ENCODE results near the gene CACNB1. TPM values are rescaled to one million over a fixed set of nuclear protein-coding genes. Genes with fewer than 3 reads are reported as not detected.

Gene CACNB1
- total and polyA plus RNA-seq, 2 of the 13 experiments (the other 11 are each of a cell fraction or from before 2014, with no cell fraction given), result 0.75 to 1.5 TPM

DNA sequence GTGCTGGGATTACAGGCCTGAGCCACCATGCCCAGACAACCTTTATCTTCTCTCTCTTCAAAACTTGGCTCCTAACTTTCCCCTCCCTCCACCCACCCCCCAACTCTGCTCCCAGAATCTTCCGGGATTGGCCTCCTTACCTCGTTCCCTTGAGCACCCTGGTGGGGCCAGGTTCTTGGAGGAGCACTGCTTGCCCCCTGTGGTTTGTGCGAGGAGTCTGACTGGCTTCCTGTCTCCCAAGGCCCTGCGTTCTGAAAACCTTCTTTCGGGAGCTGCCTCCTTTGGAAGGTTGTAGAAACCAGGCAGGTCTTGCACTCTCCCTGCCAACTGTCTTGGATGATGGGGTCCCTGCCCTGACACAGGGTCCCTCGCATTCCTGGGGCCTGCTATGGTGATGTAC, 65.9 kb downstream of the CACNB1 start:
- no peaks in the 10 kb centered on the region for H3K79me2 ChIP-seq (ENCODE audit: insufficient read depth, low read length)
- no TSS peak for BruUV-seq (replicated peaks)
- in situ Hi-C loops (cut with HindIII; ENCODE audit: extremely low pct_ligation_motif_present, low pct_unique_long_range_greater_than_20kb) (no loop called here), intact Hi-C loops (cut with micrococcal nuclease; ENCODE audit: unreplicated experiment) (no loop called here)
- H3K9me3 ChIP-seq (ENCODE audit: low read length), result no peaks in the 10 kb centered on the region
- no peak overlapping the region for H3K27ac ChIP-seq (ENCODE audit: extremely low read length, insufficient read depth, low read length)
- no peak for FAIRE-seq
- no peak for DNase-seq (ENCODE audit: low spot score)
- H3K9ac ChIP-seq (ENCODE audit: insufficient read depth, low read depth, low read length), result no peak overlapping the region
- no peak for TF ChIP-seq ZSCAN20 (CRISPR knock-in tag; IDR thresholded peaks at IDR 0.05; ENCODE audit: borderline replicate concordance)
- no peak for TF ChIP-seq REXO4 (CRISPR knock-in tag; IDR thresholded peaks at IDR 0.05; ENCODE audit: borderline replicate concordance)
- TF ChIP-seq ZNF687 (CRISPR knock-in tag; IDR thresholded peaks at IDR 0.05), result no peak
- no peak for TF ChIP-seq SSRP1 (CRISPR knock-in tag; IDR thresholded peaks at IDR 0.05)
- TF ChIP-seq NFRKB (IDR thresholded peaks at IDR 0.05), result no peak
- no peak for TF ChIP-seq XRCC5 (optimal IDR thresholded peaks at IDR 0.05; ENCODE audit: low read length)
- TF ChIP-seq RBM22 (optimal IDR thresholded peaks at IDR 0.05; ENCODE audit: low read length), result no peak
- no peak for TF ChIP-seq LCORL (IDR thresholded peaks at IDR 0.05)
- TF ChIP-seq LCORL (CRISPR knock-in tag; IDR thresholded peaks at IDR 0.05), result no peak
- CTCF ChIA-PET (ENCODE audit: low intra/inter-chr PET ratio, low total read pairs), result no interaction called here
- H3K27me3 ChIP-seq (ENCODE audit: control insufficient read depth in 1 of 2, insufficient read depth in 2 of 2, low read length in 2 of 2), result peaks cover 1 to 30% of the 10 kb centered on the region in 2 experiments; a peak in 4 of 5 replicates
- H3K4me3 ChIP-seq (replicated peaks in 1 of 3; ENCODE audit: insufficient read depth in 1 of 3, low read depth in 2 of 3, low read length in 3 of 3), result no peak overlapping the region
- 32% methylated on average over 6 of the region's 6 CpGs for WGBS (ENCODE audit: low lambda C conversion rate)
- H3K36me3 ChIP-seq (replicated peaks in 1 of 2; ENCODE audit: control insufficient read depth in 1 of 2, insufficient read depth in 2 of 2, low read length in 2 of 2), result no peaks in the 10 kb centered on the region
- H3K4me2 ChIP-seq (ENCODE audit: low read depth, low read length), result no peak overlapping the region
- no peak for ATAC-seq
- H2AFZ ChIP-seq (ENCODE audit: low read length), result no peak overlapping the region
- POLR2A ChIA-PET, result no interaction called here
- no peaks in the 10 kb centered on the region for H4K20me1 ChIP-seq (ENCODE audit: insufficient read depth, low read length)
- no peaks in the 10 kb centered on the region for H3K4me1 ChIP-seq (ENCODE audit: insufficient read depth, low read length)
